ENCODE data around the gene ZNF574.
"Not testable (repeated sequence)": the region's sequence is repeated elsewhere in the genome, so short reads cannot be mapped to it uniquely, and the experiment has no call there.

ZNF574 gene

DNA sequence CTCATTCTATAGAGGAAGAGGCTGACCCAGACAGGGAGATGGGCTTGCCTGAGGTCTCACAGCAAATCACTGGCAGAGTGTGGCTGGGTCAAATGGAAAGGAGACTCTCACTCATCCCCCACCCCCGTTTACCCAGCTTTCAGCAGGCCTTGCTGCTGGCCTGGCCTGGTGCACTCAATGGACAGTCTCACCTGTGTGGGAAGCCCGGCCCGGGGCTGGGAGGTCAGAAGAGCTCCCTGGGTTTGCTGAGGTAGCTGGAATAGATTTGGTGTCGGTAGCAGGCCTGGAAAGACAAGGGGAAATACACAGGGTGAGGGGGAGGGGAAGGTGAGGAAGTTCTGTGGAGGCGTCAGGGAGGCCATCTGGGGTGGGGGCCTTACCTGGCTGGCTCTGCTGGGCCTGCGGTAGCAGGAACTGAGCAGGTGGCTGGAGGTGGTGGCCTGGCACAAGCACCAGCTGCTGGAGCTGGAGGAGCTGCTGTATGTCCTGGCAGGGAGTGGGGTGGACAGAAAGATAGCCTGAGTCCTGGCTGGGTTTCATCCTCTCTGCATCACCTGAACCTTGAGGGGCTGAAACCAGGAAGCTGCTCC is 23.5 kb downstream of the ZNF574 start:
- DNase-seq (ENCODE audit: low spot score) = no peak

DNA sequence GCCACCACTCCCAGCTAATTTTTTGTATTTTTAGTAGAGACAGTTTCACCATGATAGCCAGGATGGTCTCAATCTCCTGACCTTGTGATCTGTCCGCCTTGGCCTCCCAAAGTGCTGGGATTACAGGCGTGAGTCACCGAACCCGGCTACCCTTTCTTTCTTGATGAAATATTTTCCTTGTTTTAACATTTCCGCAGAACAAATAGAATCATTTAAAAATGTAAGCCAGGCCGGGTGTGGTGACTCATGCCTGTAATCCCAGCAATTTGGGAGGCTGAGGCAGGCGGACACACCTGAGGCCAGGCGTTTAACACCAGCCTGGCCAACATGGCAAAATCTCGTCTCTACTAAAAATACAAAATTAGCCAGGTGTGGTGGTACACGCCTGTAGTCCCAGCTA is 24.3 kb downstream of the ZNF574 start:
- DNase-seq (ENCODE audit: low spot score) = not testable (repeated sequence)

DNA sequence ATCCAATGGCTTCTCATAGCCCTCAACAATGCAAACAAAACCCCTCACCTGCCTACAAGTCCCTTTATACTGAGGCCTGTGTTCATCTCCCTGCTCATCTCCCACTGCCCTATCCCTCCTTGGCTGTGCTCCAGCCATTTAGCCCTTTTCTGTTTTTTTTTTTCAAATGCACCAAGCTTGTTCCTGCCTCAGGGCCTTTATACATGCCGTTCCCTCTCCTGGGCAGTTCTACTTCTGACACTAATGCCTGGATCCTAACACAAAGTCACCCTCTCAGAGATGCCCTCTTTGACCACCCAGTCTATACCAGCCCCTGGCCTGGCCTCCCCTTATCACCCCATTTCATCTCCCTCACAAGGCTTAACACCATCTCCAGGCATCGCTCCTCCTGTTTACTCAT is 26.9 kb downstream of the ZNF574 start:
- DNase-seq (ENCODE audit: low spot score) = no peak

DNA sequence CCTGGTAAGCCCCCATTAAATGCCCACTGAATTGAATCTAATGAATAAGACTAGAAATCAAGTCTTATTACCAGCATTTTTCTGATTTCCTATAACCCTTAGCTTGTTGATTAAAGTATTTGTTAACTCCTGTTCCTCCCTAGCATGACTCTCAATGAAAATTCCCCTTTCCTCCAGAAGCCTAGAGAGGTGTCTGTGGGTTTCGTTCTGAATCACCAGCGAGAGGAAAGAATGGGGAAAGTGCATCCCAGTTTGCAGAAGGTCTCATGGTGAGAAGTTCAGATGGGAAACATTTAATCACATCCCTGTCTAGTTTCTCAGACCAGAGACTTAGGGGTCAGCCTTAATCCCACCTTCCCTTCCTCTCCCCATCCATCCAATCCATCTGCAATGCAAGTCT is 29.4 kb downstream of the ZNF574 start:
- DNase-seq (ENCODE audit: low spot score) = no peak

DNA sequence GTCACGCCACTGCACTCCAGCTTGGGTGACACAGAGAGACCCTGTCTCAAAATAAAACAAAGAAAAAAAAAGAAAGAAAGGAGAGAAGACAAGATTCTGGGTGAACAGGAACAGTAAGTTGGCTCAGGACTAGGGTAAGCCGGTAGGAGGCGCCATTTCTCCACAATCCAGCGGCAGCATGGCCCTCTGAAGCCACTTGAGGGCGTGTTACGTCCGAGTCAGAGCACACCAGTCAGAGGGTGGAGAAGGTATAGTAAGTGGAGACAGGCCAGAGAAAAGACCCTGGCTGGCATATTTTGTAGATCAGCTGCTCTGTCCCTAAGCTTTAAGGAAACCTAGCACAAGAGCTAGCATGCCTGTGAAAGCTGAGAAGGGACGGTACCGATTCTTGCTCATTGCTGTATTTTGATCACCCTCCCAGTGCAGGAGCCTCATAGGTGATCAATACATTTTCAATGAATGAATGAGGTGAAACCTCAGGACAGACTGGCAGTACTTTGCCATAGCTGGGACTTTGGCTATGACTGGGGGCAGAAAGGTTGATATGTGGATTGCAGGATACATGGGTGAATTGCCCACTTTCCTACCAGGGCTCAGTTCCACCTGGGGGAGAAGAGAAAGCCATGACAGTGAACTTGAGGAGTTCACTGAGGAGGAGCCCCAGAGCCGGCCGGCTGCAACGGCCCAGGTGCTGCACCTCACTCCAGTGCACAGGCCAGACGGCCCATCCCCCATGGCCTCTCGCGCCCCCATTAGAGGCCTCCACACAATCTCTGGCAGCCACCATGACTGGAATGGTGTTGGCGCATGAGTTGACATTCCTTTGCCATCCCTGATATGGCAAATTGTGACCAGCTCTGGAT is 32.8 kb downstream of the ZNF574 start:
- DNase-seq (ENCODE audit: low spot score) = peak; percentile 85

DNA sequence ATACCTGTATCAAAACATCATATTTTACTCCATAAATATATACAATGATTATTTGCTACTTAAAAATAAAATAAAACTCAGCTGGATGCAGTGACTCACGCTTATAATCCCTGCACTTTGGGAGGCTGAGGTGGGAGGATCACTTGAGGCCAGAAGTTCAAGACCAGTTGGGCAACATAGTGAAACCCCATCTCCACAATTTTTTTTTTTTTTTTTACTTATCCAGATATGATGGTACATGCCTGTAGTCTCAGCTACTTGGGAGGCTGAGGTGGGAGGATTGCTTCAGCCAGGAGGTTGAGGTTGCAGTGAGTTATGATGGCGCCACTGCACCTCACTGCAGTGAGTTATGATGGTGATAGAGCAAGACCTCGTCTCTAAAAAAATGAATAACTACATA is 33.9 kb downstream of the ZNF574 start:
- no peak for DNase-seq (ENCODE audit: low spot score)

DNA sequence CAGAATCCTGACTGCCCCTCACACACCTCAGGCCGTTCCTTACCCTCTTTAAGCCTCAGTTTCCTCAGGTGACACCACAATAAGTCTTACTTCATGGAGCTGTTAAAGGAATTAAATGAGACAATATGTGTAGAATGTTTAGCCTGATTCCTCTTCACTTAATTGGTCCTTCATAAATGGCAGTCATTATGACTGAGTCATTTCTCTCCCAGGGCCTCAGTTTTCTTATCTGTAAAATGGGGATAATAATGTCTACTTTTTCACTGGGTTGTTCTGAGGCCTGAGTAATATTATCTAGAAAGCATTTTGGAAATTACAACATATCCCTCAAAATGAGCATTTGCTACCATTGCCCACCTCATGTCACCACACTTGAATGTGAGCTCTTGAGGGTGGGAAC is 34.7 kb downstream of the ZNF574 start:
- no peak for DNase-seq (ENCODE audit: low spot score)

DNA sequence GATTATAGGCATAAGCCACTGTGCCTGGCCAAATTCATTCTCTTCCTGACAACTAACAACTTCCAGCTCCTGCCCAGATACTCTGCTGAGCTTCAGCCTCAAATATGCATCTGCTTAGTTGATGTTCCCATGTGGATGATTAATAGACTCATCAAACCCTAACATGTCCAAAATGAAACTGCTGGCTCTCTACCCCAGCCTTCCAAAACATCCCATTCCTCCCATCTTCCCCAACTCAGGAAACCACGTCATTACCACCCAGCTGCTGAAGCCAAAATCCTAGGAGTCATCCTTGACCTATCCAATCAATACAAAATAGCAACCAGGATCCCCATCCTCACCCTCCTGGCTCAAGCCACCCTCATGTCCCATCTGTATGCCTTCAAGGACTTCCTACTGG is 35.4 kb downstream of the ZNF574 start:
- DNase-seq (ENCODE audit: low spot score) = no peak

DNA sequence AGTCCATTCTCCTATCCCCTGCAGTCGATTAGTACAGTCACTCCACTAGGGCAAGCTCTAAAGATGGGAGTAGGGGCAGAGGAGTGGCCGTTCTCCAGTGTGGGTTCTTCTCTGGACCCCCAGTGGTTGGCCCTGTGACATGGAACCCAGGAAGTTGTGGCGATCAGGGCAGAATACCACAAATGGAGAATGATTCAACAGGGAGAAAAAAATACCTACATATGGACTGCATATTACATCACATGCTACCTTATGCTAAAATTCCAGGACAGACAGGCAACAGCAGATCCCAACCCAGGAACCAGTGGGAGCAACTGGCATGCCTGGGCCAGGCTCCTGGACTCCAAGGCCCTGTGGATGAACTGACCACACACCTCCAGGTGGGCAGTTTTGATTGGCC is 35.8 kb downstream of the ZNF574 start:
- no peak for DNase-seq (ENCODE audit: low spot score)

DNA sequence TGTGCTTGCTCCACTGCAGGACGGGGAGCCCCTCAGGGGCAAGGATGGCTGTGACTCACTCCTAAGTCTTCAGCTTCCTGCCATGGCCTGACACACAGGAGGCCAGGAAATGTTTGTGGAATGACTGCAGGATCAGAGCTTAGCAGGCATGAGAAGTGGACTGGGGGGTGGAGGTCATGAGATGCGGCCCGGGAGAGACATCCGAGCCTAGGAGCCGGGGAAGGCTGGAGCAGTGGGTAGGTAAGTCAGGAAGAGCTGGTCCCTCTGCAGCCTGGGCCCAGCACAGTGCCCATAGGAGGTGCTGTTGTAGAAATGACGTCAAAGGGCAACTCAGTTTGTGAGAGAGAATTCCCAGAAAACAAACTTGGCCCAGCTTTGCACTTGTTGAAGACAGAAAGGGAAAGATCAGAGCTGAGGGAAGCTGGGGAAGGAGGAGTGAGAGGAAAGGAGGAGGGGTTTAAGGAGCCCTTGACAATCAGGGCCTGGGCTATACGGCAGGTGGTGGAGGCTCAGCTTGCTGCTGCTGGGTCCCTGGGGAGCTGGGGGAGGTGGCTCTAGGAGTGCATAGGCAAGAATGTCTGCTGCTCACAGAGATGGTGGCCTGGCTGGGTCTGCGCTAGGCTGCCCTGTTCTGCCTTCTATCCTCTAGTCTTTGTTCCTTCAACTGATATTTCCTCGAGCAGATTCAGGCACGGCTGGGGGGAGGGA is 37.8 kb downstream of the ZNF574 start:
- DNase-seq (ENCODE audit: low spot score) = peak; percentile 92

DNA sequence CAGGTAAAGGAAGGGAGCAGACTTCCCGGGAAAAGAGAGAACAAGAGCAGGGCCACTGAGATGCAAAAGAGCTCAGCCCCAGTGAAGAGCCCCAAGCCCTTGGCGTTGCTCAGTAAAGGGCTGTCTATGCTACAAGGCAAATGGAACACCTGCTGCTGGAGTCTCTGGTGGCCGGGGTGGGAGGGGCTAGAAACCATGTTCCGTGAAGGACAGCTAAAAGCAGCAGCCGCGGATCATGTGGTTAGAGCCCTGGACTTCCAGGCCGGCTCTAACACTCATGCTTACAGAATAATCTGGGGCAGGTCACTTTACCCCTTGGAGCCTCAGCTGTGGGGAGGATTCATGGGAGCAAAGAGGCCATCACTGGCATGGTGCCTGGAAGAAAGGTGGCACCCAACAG is 38.4 kb downstream of the ZNF574 start:
- DNase-seq (ENCODE audit: low spot score) = peak; percentile 74

DNA sequence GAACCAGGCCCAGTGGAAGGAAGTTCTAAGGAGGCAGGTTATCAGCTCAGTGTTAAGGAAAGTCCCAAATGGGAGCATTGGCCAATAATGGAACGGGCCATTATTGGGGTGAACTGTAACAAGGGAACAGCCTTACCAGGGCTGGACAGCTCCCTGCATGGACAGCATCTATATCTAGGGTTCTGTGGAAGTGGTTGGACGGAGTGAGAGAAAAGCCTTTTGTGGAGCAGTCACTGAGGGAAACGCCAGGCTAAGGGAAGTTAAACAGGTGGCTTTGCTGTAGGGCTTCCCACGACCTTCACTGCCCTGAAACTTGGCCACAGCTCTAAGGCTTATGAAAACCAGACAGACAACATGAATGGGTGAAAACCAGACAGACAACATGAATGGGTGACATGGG is 39.3 kb downstream of the ZNF574 start:
- DNase-seq (ENCODE audit: low spot score) = no peak

DNA sequence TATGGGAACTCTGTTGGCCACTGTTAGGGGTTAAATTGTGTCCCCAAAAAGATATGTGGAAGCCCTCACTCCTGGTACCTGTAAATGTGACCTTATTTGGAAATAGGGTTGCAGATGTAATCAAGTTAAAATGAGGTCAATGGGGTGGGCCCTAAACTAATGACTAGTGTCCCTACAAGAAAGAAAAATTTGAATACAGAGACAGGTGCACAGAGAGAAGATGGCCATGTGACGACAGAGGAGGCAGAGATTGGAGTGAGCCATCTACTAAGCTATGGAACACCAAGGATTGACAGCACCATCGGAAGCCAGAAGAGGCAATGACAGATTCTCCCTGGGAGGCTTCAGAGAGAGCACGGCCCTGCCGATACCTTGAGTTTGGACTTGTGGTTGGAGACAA is 39.7 kb downstream of the ZNF574 start:
- DNase-seq (ENCODE audit: low spot score) = no peak

DNA sequence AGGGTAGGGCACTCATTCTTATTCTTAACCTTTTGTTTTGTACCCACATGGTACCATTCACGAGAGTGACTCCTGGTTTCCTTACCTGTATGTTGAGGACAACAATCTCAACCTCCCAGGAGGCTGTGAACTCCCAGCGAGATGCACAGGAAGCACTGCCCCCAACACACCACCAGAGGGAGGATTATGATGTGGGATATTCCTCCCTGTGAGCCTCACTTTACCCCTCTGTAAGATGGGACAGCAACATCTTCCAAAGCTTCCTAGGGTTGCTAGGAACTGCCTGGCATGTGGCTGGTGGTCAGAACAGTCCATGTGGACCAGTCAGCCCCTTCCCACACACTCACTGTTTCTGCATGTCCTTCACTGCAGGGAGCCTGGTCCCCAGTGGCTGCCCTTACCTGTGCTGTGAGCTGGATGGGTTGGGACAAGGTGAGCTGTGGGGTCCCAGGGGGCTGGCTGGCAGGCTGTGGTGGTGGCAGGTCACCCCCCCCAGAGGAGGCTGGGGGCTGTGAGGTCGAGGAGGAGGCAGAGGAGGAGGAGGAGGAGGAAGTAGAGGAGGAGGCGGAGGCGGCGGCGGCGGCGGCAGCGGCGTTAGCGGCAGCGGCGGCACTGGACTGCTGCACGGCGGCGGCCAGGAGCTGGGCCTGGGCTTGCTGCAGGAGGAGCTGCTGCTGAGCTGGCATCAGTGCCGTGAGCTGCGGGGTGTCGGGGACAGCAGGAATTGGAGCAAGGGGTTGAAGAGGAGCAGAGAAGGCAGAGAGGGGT is 40.5 kb downstream of the ZNF574 start:
- no peak for DNase-seq (ENCODE audit: low spot score)

DNA sequence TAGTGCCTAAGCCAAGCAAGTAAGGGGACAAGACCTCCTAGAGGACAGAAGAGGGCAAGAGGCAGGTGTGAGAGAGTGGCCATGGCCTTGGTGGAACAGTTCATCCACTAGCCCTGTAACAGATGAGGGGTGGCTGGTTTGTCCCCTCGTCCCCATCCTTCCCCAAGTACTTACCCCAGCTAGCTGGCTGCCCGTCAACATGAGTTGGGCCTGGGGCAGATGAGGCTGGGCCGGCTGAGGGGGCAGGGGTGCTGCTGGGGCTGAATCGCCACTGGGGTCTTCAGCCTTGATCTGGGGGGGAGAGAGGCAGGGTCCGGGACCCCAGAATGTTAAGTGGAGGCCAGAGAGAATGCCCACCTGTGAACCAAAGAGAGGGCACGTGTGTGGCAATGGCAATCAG is 41.1 kb downstream of the ZNF574 start:
- no peak for DNase-seq (ENCODE audit: low spot score)

DNA sequence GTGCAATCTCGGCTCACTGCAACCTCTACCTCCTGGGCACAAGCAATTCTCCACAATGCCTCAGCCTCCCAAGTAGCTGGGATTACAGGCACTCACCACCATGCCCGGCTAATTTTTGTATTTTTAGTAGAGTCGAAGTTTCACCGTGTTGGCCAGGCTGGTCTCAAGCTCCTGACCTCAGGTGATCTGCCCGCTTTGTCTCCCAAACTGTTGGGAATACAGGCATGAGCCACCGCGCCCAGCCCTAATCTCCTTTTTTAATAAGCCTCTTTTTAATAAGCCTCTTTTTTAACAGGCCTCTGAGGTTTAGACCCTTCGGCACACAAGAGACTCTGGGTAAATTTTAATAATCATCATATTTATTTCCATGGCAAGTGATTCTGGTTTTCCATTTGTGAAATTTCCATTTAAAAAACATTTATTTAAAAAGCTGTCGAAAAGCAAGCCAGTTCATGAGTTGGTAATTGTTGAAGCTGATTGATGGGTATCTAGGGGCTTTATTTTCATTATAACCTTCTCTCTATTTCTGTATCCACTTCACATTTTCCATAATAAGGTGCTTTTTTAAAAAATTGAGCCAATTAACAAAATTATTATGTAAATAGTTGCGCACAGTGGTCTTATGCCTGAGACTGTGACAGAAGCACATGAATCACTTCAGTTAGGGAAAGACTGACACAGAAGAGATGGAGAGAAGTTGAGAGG is 44.5 kb downstream of the ZNF574 start:
- DNase-seq (ENCODE audit: low spot score) = no peak

DNA sequence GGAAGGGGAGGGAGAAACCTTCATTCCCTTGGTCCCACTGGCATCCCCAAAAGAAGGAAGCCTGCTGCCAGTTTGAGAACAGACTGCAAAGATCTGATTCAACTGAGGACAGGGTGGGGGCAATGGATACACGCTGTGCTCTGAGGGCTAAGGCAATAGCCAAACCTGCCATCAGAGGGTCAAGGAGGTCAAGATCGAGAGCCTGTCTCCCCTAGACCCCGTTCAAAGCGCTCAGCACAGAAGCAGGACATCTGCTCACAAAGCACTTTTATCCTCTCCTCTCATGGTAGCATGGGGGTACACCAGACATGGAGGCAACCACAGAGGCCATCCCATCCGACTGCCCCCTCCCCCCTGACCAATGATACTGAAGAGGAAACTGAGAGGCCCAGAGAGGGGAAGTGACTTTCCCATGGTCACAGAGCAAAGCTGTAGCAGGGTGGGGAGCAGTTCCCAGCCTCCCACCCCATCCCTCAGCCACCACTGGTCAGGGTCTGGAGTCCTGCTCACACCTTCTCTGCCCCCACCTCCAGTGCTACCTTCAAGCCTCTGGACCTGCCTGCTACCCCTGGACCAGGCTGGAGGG is 45.2 kb downstream of the ZNF574 start:
- DNase-seq (ENCODE audit: low spot score) = no peak

DNA sequence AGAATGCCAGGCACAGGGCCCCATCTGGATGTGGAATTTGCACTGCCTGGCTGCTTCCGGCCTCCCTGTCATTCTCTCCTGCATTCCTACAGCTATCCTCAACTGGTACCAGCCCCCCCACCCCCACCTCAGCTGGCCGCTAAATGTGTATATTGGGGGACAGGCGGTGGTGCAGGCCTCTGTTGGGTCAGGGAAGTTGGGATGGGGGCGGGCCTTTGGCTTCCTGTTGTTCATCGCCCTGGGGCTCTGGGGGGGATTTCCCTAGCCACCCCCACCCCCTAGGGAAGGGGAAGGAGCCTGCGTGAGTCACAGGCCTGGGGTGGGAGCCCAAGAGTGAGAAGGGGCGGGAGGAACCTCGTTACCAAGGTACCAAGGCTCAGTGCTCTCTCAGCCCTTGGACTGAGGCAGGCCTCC is 45.7 kb downstream of the ZNF574 start:
- no peak for DNase-seq (ENCODE audit: low spot score)

DNA sequence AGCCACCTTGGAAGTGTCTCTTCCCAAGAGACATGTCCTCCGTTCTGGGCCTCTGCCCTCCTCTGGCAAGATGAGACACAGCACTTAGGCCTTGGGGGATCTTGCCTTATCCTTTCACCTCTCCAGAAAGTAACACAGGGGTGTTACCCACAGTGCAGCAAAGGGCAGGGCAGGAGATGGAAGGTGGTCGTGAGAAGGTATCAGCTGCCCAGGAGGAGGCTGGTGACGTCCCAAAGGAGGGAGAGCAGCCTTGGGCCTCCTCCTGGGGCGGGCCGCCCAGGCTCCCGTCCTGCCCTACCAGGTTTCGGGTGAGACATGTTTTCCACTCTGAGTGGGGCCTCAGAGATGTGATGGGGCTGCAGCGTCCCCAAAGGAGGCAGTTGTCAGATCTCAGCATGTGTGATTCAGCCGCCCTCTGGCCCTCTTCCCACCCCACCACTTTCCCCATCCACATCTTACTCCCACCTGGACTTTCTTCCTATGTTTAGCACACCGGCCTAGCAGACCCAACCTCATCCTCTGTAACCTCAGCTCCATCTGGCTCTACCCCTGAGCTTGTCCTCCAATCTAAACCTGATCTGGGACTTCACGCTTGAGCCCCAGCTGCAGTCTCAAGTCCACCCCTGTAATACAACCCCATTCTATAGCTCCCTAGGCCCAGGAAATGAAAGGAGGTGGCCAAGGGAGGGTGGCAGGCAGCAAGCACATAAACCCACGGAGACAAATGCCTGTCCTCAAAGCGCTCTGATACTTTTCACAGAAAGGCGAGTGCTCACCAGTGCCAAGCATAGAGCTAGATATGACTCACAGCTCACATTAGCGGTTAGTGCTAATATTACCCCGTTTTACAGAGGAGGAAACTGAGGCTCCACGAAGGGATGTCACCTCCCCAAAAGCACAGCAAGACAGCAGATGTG is 47.0 kb downstream of the ZNF574 start:
- DNase-seq (ENCODE audit: low spot score) = no peak

DNA sequence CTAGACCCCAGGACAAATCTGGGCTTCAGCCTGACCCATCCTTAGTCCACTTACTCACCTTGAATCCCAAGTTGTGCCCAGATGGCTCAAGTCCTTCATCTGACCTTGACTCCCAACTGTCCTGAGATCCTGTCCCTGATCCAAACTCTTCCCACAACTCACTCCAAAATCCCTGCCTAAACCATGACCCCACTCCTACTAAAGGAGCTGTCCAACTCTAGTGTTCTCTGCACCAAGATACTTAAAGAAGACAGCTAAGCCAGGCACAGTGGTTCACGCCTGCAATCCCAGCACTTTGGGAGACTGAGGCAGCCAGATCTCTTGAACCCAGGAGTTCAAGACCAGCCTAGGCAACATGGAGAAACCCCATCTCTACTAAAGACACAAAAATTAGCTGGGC is 47.8 kb downstream of the ZNF574 start:
- DNase-seq (ENCODE audit: low spot score) = no peak

Data from SK-N-DZ (cell line).